Heart left ventricle (tissue), 16 donors: ENCODE data around the gene PHOX2B. TPM values are rescaled to one million over a fixed set of nuclear protein-coding genes. Genes with fewer than 3 reads are reported as not detected.
"Not testable (repeated sequence)": the region's sequence is repeated elsewhere in the genome, so short reads cannot be mapped to it uniquely, and the experiment has no call there.

Source experiments
- ATAC-seq, 4 donors: fragments of 200-7000 bp; cut with Tn5 transposase; one replicate each; pipeline ENCODE4 v1.9.1; 2020 to 2022; ENCODE audit warnings: moderate library complexity in 4 of 4, mild to moderate bottlenecking in 3 of 4, moderate number of reproducible peaks in 1 of 4
- DNase-seq, 5 donors: peaks; one replicate each; pipeline ENCODE4 v3.0.0-alpha.2; 2020
- H3K27ac ChIP-seq, 12 donors: fragments of 200-600 bp; sonication (generic) in 4 of 12; one replicate each; pipeline versions ENCODE4 v1.5.0 to v1.8.0; 2016 to 2022; ENCODE audit warnings: mild to moderate bottlenecking in 2 of 12
- H3K27me3 ChIP-seq, 9 donors: fragments of 200-600 bp; sonication (generic) in 2 of 9; one replicate each; pipeline versions ENCODE4 v1.5.1 to v1.8.0; 2016 to 2022; ENCODE audit warnings: mild to moderate bottlenecking in 3 of 9
- H3K36me3 ChIP-seq, 9 donors: fragments of 200-600 bp; sonication (generic) in 2 of 9; one replicate each; pipeline versions ENCODE4 v1.5.0 to v1.8.0; 2018 to 2022; ENCODE audit warnings: mild to moderate bottlenecking in 2 of 9
- H3K4me1 ChIP-seq, 12 donors: fragments of 200-600 bp; sonication (generic) in 4 of 12; one replicate each; pipeline versions ENCODE4 v1.5.0 to v1.8.0; 2016 to 2022; ENCODE audit warnings: mild to moderate bottlenecking in 3 of 12
- H3K4me3 ChIP-seq, 12 donors: fragments of 200-600 bp; sonication (generic) in 4 of 12; one replicate each; pipeline versions ENCODE4 v1.5.0 to v1.8.0; 2017 to 2022; ENCODE audit warnings: mild to moderate bottlenecking in 9 of 12, moderate library complexity in 4 of 12
- H3K9me3 ChIP-seq, 12 donors: fragments of 200-600 bp; sonication (generic) in 4 of 12; one replicate each; pipeline versions ENCODE4 v1.5.0 to v1.8.0; 2016 to 2022; ENCODE audit warnings: mild to moderate bottlenecking in 1 of 12
- CTCF ChIP-seq, 12 donors: fragments of 200-600 bp; sonication (generic) in 4 of 12; IDR thresholded peaks; one replicate each; pipeline versions ENCODE4 v1.5.0 to v1.8.0; 2018 to 2022; ENCODE audit warnings: antibody characterized with exemption in 12 of 12, mild to moderate bottlenecking in 5 of 12
- POLR2A ChIP-seq, 2 donors: fragments of 450-650 bp; IDR thresholded peaks; one replicate each; pipeline ENCODE4 v1.6.1; 2017; ENCODE audit warnings: antibody characterized with exemption in 2 of 2, mild to moderate bottlenecking in 2 of 2, moderate library complexity in 2 of 2
- WGBS, 4 donors: extraction: QIAGEN DNeasy Blood & Tissue Kit in 2 of 4; methylation state at CpG; one replicate each; pipeline versions ENCODE4 v1.1.5 to v1.1.7; 2013 to 2018; 5-methylcytosine and 5-hydroxymethylcytosine counted together
- intact Hi-C, 10 donors: fragments of 100-400 bp; cut with DNase I; formaldehyde crosslinking; loops; one replicate each; pipeline versions ENCODE4 v1.11.1 to v1.14.2; 2022
- polyA plus RNA-seq, 2 donors: library from polyadenylated mRNA; stranded (reverse); fragments of 200-250 nt; gene quantifications; one replicate each; pipeline ENCODE4 v1.2.3, GENCODE V29; 2013
- total RNA-seq, 9 donors: library from RNA; depleted of rRNA in 2 of 9; stranded (reverse); fragments of >200 nt in 2 of 9; fragmentation: NEBNext Ultra II Directional in 3 of 9; extraction: Animal tissue kit (Norgen Biotek cat#: 25700) in 3 of 9; gene quantifications; one replicate each; pipeline versions ENCODE4 v1.1.0 to v1.2.4, GENCODE V29; 2016 to 2023
- donor health status: ischemic (EF 13 %, LVEDD 7.1; RV severe dilation, severe dysfunction).
- donor health status: healthy with polysubstance abuse.
- donor health status: DM: no; HTN: yes; CAD: no.
- donor health status: DM: no; HTN: no; CAD: no.
- donor health status: ischemic (EF 25% LVEDD 6.9; RV normal size, moderate dysfunction).
- donor health status: ischemic (EF 25% LVEDD 5.7; RV mildly dilated, moderate dysfunction).
- donor health status: healthy.
- donor health status: DM: yes; HTN: yes; CAD: no.
- donor health status: ischemic (EF 35%, LVEDD 5.7; RV mildly dilated, moderate dysfunction).
- donor health status: nonischemic (EF 11% LVEDD 7.7; RV severe dilation, severe dysfunction).
- donor health status: DM: yes; HTN: yes; CAD: no.
- donor health status: PGD.
- donor health status: ischemic (EF 29% LVEDD 5.4; RV normal size, mild dysfunction).
- donor health status: nonischemic (EF 23%, LVEDD 6.1; RV moderate dilation, normal function).

The PHOX2B gene
- total and polyA plus RNA-seq, 11 donors, result not detected

- TF ChIP-seq POLR2A (IDR thresholded peaks at IDR 0.05) (no peak), CTCF (IDR thresholded peaks at IDR 0.05) (no peak)
- no peak for ATAC-seq
- H3K36me3 ChIP-seq, result no peaks in the 10 kb centered on the region
- H3K4me1 ChIP-seq, result no peaks in the 10 kb centered on the region
- no peak overlapping the region for H3K4me3 ChIP-seq
- 77 to 82% (median 78%) methylated on average over 3 of the region's 3 CpGs for WGBS, 4 donors
- H3K9me3 ChIP-seq, result no peaks in the 10 kb centered on the region
- intact Hi-C loops, result no loop called here
- no peak overlapping the region for H3K27ac ChIP-seq
- peaks cover 0 to 22% (median 6%) of the 10 kb centered on the region in 9 donors for H3K27me3 ChIP-seq
- DNase-seq, result no peak
Measured at GRCh38 chr4:41712425-41712824, 36.1 kb downstream of the PHOX2B start.

GRCh38 chr4:41711654-41712053, 36.9 kb downstream of the PHOX2B start:
- H3K4me3 ChIP-seq, H3K4me1 ChIP-seq, H3K9me3 ChIP-seq, H3K27ac ChIP-seq, H3K36me3 ChIP-seq, intact Hi-C loops, ATAC-seq, DNase-seq: not testable (repeated sequence)
- 86 to 99% (median 92%) methylated on average over 2 of the region's 2 CpGs for WGBS, 4 donors
- peaks cover 0 to 20% (median 4%) of the 10 kb centered on the region in 9 donors for H3K27me3 ChIP-seq

GRCh38 chr4:41709844-41710481, 38.6 kb downstream of the PHOX2B start:
- Histone ChIP-seq H3K4me3 (no peak overlapping the region), H3K27ac (no peak overlapping the region), H3K36me3 (no peaks in the 10 kb centered on the region), H3K4me1 (no peaks in the 10 kb centered on the region), H3K9me3 (peaks cover 0 to 6% (median 0%) of the 10 kb centered on the region in 12 donors), H3K27me3 (peaks cover 0 to 20% (median 0%) of the 10 kb centered on the region in 9 donors)
- ATAC-seq (no peak), DNase-seq (no peak)
- WGBS, 4 donors, result 65 to 72% (median 71%) methylated on average over 5 of the region's 5 CpGs
- TF ChIP-seq POLR2A (IDR thresholded peaks at IDR 0.05) (no peak), CTCF (IDR thresholded peaks at IDR 0.05) (no peak)
- intact Hi-C loops, result no loop called here

- Histone ChIP-seq H3K9me3 (peaks cover 0 to 6% (median 0%) of the 10 kb centered on the region in 12 donors), H3K27me3 (peaks cover 0 to 1% (median 0%) of the 10 kb centered on the region in 9 donors), H3K27ac (no peak overlapping the region), H3K4me3 (no peak overlapping the region), H3K4me1 (no peaks in the 10 kb centered on the region), H3K36me3 (peaks cover 0 to 14% (median 0%) of the 10 kb centered on the region in 9 donors)
- ATAC-seq (no peak), DNase-seq (no peak)
- 61 to 71% (median 68%) methylated on average over 3 of the region's 3 CpGs for WGBS, 4 donors
- intact Hi-C loops, result no loop called here
- TF ChIP-seq POLR2A (IDR thresholded peaks at IDR 0.05) (no peak), CTCF (IDR thresholded peaks at IDR 0.05) (no peak)
Measured at GRCh38 chr4:41703785-41704184, 44.7 kb downstream of the PHOX2B start.

GRCh38 chr4:41702770-41703169, 45.8 kb downstream of the PHOX2B start:
- peak in 1 of 4 donors; percentile 39 for ATAC-seq
- 72 to 82% (median 77%) methylated on average over 4 of the region's 4 CpGs for WGBS, 4 donors
- intact Hi-C loops, result no loop called here
- Histone ChIP-seq H3K27me3 (no peaks in the 10 kb centered on the region), H3K4me1 (no peaks in the 10 kb centered on the region), H3K36me3 (peaks cover 0 to 24% (median 4%) of the 10 kb centered on the region in 9 donors), H3K9me3 (peaks cover 0 to 6% (median 0%) of the 10 kb centered on the region in 12 donors), H3K27ac (no peak overlapping the region), H3K4me3 (no peak overlapping the region)
- DNase-seq, result no peak
- TF ChIP-seq CTCF (IDR thresholded peaks at IDR 0.05) (no peak), POLR2A (IDR thresholded peaks at IDR 0.05) (no peak)
